Mesendoderm (in vitro differentiated cells): ENCODE results near the gene SLC9C1.

Source experiments
- DNase-seq: peaks from one replicate; pipeline ENCODE4 v3.0.0; 2013
- H2AK5ac ChIP-seq: 2 replicates; pipeline ENCODE4 v1.6.1; 2013; ENCODE audit warnings: low read length, inconsistent platforms
- H2BK120ac ChIP-seq: 2 replicates; pipeline ENCODE4 v1.6.1; 2013; ENCODE audit warnings: low read depth, mild to moderate bottlenecking, low read length, moderate library complexity, mixed read lengths
- H2BK15ac ChIP-seq: replicated peaks from 2 replicates; pipeline ENCODE4 v1.6.1; 2013; ENCODE audit warnings: low read depth, mild to moderate bottlenecking, moderate library complexity
- H2BK5ac ChIP-seq: 2 replicates; pipeline ENCODE4 v1.6.1; 2013; ENCODE audit warnings: low read length, inconsistent platforms
- H3K18ac ChIP-seq: 2 replicates; pipeline ENCODE4 v1.6.1; 2013; ENCODE audit warnings: mild to moderate bottlenecking, low read length, mixed read lengths
- H3K23ac ChIP-seq: one replicate; pipeline ENCODE4 v1.6.1; 2013; ENCODE audit warnings: low read length
- H3K27ac ChIP-seq: 2 replicates; pipeline ENCODE4 v1.5.1; 2013; ENCODE audit warnings: low read depth, mild to moderate bottlenecking, inconsistent platforms, low read length, moderate library complexity
- H3K27me3 ChIP-seq: 2 replicates; pipeline ENCODE4 v1.6.1; 2013; ENCODE audit warnings: low read length, control low read depth, mild to moderate bottlenecking, inconsistent platforms; ENCODE audit not compliant: insufficient read depth, poor library complexity
- H3K36me3 ChIP-seq: 2 replicates; pipeline ENCODE4 v1.6.1; 2013; ENCODE audit warnings: low read length, inconsistent platforms; ENCODE audit not compliant: control insufficient read depth, insufficient read depth
- H3K4ac ChIP-seq: one replicate; pipeline ENCODE4 v1.6.1; 2013; ENCODE audit warnings: low read depth, mild to moderate bottlenecking, low read length, moderate library complexity
- H3K4me1 ChIP-seq: 2 replicates; pipeline ENCODE4 v1.6.1; 2013; ENCODE audit warnings: low read depth, low read length, inconsistent platforms; ENCODE audit not compliant: control insufficient read depth
- H3K4me2 ChIP-seq: 2 replicates; pipeline ENCODE4 v1.6.1; 2013; ENCODE audit warnings: low read length
- H3K4me3 ChIP-seq: 2 replicates; pipeline ENCODE4 v1.5.1; 2013; ENCODE audit warnings: mild to moderate bottlenecking, low read length
- H3K56ac ChIP-seq: one replicate; pipeline ENCODE4 v1.6.1; 2013; ENCODE audit warnings: low read length
- H3K79me1 ChIP-seq: 2 replicates; pipeline ENCODE4 v1.6.1; 2013; ENCODE audit warnings: low read length, inconsistent platforms
- H3K79me2 ChIP-seq: 2 replicates; pipeline ENCODE4 v1.6.1; 2013; ENCODE audit warnings: mild to moderate bottlenecking, low read length; ENCODE audit not compliant: control insufficient read depth, insufficient read depth
- H3K9ac ChIP-seq: 2 replicates; pipeline ENCODE4 v1.6.1; 2013; ENCODE audit warnings: low read length, inconsistent platforms
- H4K5ac ChIP-seq: one replicate; pipeline ENCODE4 v1.6.1; 2013; ENCODE audit warnings: low read length
- H4K8ac ChIP-seq: one replicate; pipeline ENCODE4 v1.6.1; 2013; ENCODE audit warnings: low read depth, mild to moderate bottlenecking, control low read depth, low read length, moderate library complexity
- WGBS: extraction: QIAGEN DNeasy Blood & Tissue Kit; methylation state at CpG from one replicate; pipeline ENCODE4 v1.1.7; 2013; ENCODE audit warnings: low lambda C conversion rate, missing lambda C conversion rate; ENCODE audit not compliant: insufficient coverage; ENCODE audit errors: extremely low coverage; 5-methylcytosine and 5-hydroxymethylcytosine counted together

Gene SLC9C1

GRCh38 chr3:112247900-112248299, 46.1 kb downstream of the SLC9C1 start:
- no peak overlapping the region for H3K27ac ChIP-seq
- H2BK120ac ChIP-seq = no peak overlapping the region
- no peak overlapping the region for H3K4me3 ChIP-seq
- H4K8ac ChIP-seq = no peak overlapping the region
- no peaks in the 10 kb centered on the region for H3K79me2 ChIP-seq
- no peak overlapping the region for H3K23ac ChIP-seq
- H3K4ac ChIP-seq = no peak overlapping the region
- H3K4me1 ChIP-seq = no peaks in the 10 kb centered on the region
- H2BK5ac ChIP-seq = no peak overlapping the region
- no peak overlapping the region for H2BK15ac ChIP-seq
- H3K56ac ChIP-seq = no peak overlapping the region
- H3K27me3 ChIP-seq = no peaks in the 10 kb centered on the region
- H3K79me1 ChIP-seq = no peaks in the 10 kb centered on the region
- no peak overlapping the region for H3K9ac ChIP-seq
- no CpG with 5 or more reads among the region's 4 CpGs for WGBS
- no peak overlapping the region for H3K4me2 ChIP-seq
- no peak overlapping the region for H2AK5ac ChIP-seq
- no peak overlapping the region for H4K5ac ChIP-seq
- no peak for DNase-seq
- no peaks in the 10 kb centered on the region for H3K36me3 ChIP-seq
- no peak overlapping the region for H3K18ac ChIP-seq

GRCh38 chr3:112247350-112247749, 46.7 kb downstream of the SLC9C1 start:
- H3K4me1 ChIP-seq = no peaks in the 10 kb centered on the region
- H3K18ac ChIP-seq = no peak overlapping the region
- no peak overlapping the region for H3K23ac ChIP-seq
- H3K4ac ChIP-seq = no peak overlapping the region
- H3K4me3 ChIP-seq = no peak overlapping the region
- H3K9ac ChIP-seq = no peak overlapping the region
- H3K36me3 ChIP-seq = no peaks in the 10 kb centered on the region
- no peak overlapping the region for H3K4me2 ChIP-seq
- no peaks in the 10 kb centered on the region for H3K79me1 ChIP-seq
- no peak overlapping the region for H4K8ac ChIP-seq
- no peak overlapping the region for H3K27ac ChIP-seq
- no peak overlapping the region for H2AK5ac ChIP-seq
- H3K79me2 ChIP-seq = no peaks in the 10 kb centered on the region
- no peak overlapping the region for H2BK15ac ChIP-seq
- no peak overlapping the region for H2BK5ac ChIP-seq
- no CpG with 5 or more reads among the region's 2 CpGs for WGBS
- no peak overlapping the region for H3K56ac ChIP-seq
- DNase-seq = no peak
- H2BK120ac ChIP-seq = no peak overlapping the region
- H3K27me3 ChIP-seq = no peaks in the 10 kb centered on the region
- no peak overlapping the region for H4K5ac ChIP-seq

- Histone ChIP-seq H3K4me1 (no peaks in the 10 kb centered on the region), H4K5ac (no peak overlapping the region), H3K4ac (no peak overlapping the region), H3K56ac (no peak overlapping the region), H3K4me2 (no peak overlapping the region), H2BK5ac (no peak overlapping the region), H3K4me3 (no peak overlapping the region), H2AK5ac (no peak overlapping the region), H3K79me1 (no peaks in the 10 kb centered on the region), H3K27ac (no peak overlapping the region), H3K9ac (no peak overlapping the region), H2BK120ac (no peak overlapping the region), H4K8ac (no peak overlapping the region), H2BK15ac (no peak overlapping the region), H3K36me3 (no peaks in the 10 kb centered on the region), H3K27me3 (no peaks in the 10 kb centered on the region), H3K79me2 (no peaks in the 10 kb centered on the region), H3K18ac (no peak overlapping the region), H3K23ac (no peak overlapping the region)
- WGBS = no CpG with 5 or more reads among the region's 4 CpGs
- DNase-seq = no peak
These were observed 60.9 kb downstream of the SLC9C1 start for GRCh38 chr3:112233083-112233482.

- no peaks in the 10 kb centered on the region for H3K4me1 ChIP-seq
- no peak overlapping the region for H3K23ac ChIP-seq
- no peak overlapping the region for H4K5ac ChIP-seq
- H2BK5ac ChIP-seq = no peak overlapping the region
- H3K79me2 ChIP-seq = no peaks in the 10 kb centered on the region
- WGBS = no CpG with 5 or more reads among the region's 3 CpGs
- H3K4me3 ChIP-seq = no peak overlapping the region
- no peak for DNase-seq
- H3K27ac ChIP-seq = no peak overlapping the region
- H3K56ac ChIP-seq = no peak overlapping the region
- H2BK120ac ChIP-seq = no peak overlapping the region
- no peak overlapping the region for H3K4me2 ChIP-seq
- no peaks in the 10 kb centered on the region for H3K27me3 ChIP-seq
- no peak overlapping the region for H2BK15ac ChIP-seq
- H3K36me3 ChIP-seq = no peaks in the 10 kb centered on the region
- no peak overlapping the region for H3K18ac ChIP-seq
- H3K4ac ChIP-seq = no peak overlapping the region
- no peak overlapping the region for H4K8ac ChIP-seq
- no peak overlapping the region for H3K9ac ChIP-seq
- H3K79me1 ChIP-seq = no peaks in the 10 kb centered on the region
- H2AK5ac ChIP-seq = no peak overlapping the region
These were observed 62.3 kb downstream of the SLC9C1 start for GRCh38 chr3:112231727-112232126.

GRCh38 chr3:112230033-112230432, 64.0 kb downstream of the SLC9C1 start:
- Histone ChIP-seq H3K56ac (no peak overlapping the region), H3K27me3 (no peaks in the 10 kb centered on the region), H3K4me1 (no peaks in the 10 kb centered on the region), H3K18ac (no peak overlapping the region), H3K79me1 (no peaks in the 10 kb centered on the region), H4K5ac (no peak overlapping the region), H3K23ac (no peak overlapping the region), H2BK120ac (no peak overlapping the region), H2AK5ac (no peak overlapping the region), H3K79me2 (no peaks in the 10 kb centered on the region), H3K4ac (no peak overlapping the region), H3K9ac (no peak overlapping the region), H4K8ac (no peak overlapping the region), H3K36me3 (no peaks in the 10 kb centered on the region), H3K4me3 (no peak overlapping the region), H3K4me2 (no peak overlapping the region), H3K27ac (no peak overlapping the region), H2BK15ac (no peak overlapping the region), H2BK5ac (no peak overlapping the region)
- WGBS = no CpG with 5 or more reads among the region's 1 CpG
- no peak for DNase-seq

GRCh38 chr3:112228786-112229185, 65.2 kb downstream of the SLC9C1 start:
- Histone ChIP-seq H3K9ac (no peak overlapping the region), H3K56ac (no peak overlapping the region), H4K8ac (no peak overlapping the region), H3K79me2 (no peaks in the 10 kb centered on the region), H3K4ac (no peak overlapping the region), H3K79me1 (no peaks in the 10 kb centered on the region), H2BK5ac (no peak overlapping the region), H2BK15ac (no peak overlapping the region), H2BK120ac (no peak overlapping the region), H3K4me1 (no peaks in the 10 kb centered on the region), H3K27me3 (no peaks in the 10 kb centered on the region), H3K18ac (no peak overlapping the region), H2AK5ac (no peak overlapping the region), H3K36me3 (no peaks in the 10 kb centered on the region), H3K23ac (no peak overlapping the region), H3K27ac (no peak overlapping the region), H4K5ac (no peak overlapping the region), H3K4me3 (no peak overlapping the region), H3K4me2 (no peak overlapping the region)
- no peak for DNase-seq
- no CpG with 5 or more reads among the region's 1 CpG for WGBS
